Stimulated activated CD8-positive, alpha-beta memory T cell treated with anti-CD3 and anti-CD28 coated beads, Interleukin-4, amount 100 ng/mL, for 48 hours (primary cell): ENCODE data around the gene MAGI2.
"Not testable (repeated sequence)": the region's sequence is repeated elsewhere in the genome, so short reads cannot be mapped to it uniquely, and the experiment has no call there.

Experiments
- DNase-seq: peaks from one replicate; pipeline ENCODE4 v3.0.0-alpha.2; 2020

The MAGI2 gene

GRCh38 chr7:78601728-78602127 lies 851.7 kb downstream of the MAGI2 start:
- DNase-seq: no peak

- no peak for DNase-seq
Observed at GRCh38 chr7:78594156-78594555, 859.3 kb downstream of the MAGI2 start.

DNA sequence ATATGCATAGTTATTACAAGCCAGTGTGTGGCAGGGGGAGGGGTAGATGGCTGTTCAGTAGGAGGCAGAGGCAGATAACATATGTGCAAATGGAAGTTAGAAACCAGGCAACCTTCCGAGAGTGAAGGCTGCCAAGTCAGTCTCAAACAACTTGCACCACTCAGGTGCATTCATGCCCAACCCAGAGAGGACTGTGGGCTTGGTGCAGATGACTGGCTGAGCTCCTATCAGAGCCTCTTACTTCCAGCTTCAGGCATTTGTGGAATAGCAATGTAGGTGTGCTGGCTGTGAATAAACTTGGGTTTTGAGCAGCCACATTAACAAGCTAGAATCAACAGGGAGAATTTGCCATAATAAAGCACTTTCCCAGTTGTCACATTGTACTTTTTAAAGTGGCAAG lies 865.1 kb downstream of the MAGI2 start:
- DNase-seq: no peak

DNA sequence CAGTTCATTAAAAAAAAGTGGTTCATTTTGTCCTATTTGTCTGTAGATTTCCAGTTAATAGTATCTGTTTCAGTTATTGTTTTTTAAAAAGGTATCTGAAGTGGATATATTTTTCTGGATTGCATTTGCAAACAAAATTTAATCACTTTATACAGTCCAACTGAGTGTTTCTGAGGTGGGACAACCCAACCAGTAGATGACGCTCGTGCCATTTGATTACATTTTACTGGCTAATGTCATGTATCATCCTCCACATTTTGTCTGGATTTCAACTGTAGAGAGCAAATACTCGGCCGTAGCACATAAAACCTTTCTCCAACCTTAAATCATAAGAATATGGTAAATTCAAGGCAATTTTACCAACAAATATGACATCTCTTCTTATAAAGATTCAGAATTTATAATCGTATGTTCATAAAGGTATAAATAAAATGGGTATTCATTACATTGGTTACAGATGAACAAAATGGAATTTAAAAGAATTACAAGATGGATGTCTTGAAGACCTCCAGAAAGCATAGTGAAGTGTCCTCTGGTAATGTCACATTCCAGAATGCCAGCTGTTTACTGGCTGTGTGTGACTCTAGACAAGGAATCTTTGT lies 865.9 kb downstream of the MAGI2 start:
- no peak for DNase-seq

GRCh38 chr7:78585980-78586379 lies 867.5 kb downstream of the MAGI2 start:
- no peak for DNase-seq

DNA sequence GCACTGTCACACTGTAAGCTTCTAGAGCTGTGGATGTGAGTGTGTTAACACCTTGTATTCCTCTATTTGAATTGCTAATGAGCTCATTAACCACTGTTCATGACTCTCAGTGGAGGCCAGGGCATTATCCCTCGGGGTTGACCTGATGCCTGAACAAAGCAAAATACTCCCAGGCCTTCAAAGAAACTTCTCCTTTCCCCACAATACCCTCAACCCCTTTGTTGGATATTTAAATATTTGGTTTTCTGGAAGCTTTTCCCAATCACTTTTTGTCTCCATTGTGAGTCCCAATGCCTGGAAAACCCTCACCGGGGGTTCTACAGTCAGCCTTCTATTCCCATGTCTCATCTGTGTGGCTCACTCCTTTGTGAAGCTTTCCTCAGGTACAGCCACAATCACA lies 874.8 kb downstream of the MAGI2 start:
- DNase-seq: no peak

GRCh38 chr7:78577174-78577952 lies 876.1 kb downstream of the MAGI2 start:
- not testable (repeated sequence) for DNase-seq

- DNase-seq: no peak
Observed at GRCh38 chr7:78576236-78576635, 877.2 kb downstream of the MAGI2 start.

- DNase-seq: no peak
Observed at GRCh38 chr7:78571292-78571691, 882.2 kb downstream of the MAGI2 start.

- DNase-seq: no peak
Observed at GRCh38 chr7:78568690-78569089, 884.8 kb downstream of the MAGI2 start.

- DNase-seq: no peak
Observed at GRCh38 chr7:78567836-78568235, 885.6 kb downstream of the MAGI2 start.

DNA sequence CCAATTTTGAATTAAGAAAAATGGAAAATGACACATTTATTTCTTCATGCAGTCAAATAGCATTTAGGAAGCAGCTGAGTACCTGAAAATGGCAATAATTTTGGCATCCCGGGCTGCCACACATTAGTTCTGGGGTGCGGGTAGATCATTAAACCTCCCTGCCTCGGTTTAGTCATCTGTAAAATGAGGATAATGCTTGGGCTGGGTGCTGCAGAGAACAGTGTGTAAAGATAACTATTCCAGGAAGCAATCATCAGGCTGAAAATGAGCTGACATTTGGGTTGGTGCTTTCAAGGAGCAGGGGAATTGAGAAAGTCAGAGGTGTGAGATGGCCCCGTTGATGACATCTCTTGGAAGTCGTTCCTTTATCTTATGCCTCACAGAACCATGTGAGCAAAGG lies 887.7 kb downstream of the MAGI2 start:
- no peak for DNase-seq

DNA sequence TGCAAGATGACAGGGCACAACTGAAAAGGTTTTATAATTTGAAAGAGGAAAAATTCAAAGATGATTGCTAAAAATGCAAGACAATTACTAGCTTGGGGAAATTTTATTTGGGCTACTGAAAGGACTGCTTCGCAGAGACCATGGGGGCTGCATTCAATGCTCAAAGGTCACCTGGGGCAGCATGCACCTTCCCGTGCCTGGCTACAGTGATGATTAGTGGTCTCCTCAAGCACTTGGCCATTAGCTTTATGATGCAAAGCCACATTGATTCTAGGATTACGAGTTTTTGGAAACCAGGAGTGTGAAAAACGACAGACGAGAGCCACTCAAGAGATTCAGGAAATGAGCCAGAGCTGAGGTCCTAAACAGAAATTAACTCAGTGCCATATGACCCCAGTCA lies 890.3 kb downstream of the MAGI2 start:
- DNase-seq: no peak

DNA sequence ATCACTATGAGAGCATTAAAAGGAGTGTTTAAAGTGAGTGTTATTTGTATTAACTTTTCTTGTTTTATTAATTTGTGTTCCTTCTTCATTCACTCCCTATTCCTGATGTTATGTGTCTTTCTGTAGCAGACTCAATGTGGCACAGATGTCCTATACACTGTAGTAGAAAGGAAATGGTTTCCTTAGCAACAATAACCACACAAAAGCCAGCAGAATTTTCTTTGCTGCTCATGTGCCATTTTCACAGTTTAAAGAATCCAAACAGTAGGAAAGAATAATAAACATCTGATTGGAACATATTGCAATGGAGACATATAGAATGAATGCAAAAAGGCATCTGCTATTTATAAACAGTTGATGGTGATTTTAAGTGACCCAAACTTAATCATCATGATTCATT lies 891.3 kb downstream of the MAGI2 start:
- DNase-seq: no peak

DNA sequence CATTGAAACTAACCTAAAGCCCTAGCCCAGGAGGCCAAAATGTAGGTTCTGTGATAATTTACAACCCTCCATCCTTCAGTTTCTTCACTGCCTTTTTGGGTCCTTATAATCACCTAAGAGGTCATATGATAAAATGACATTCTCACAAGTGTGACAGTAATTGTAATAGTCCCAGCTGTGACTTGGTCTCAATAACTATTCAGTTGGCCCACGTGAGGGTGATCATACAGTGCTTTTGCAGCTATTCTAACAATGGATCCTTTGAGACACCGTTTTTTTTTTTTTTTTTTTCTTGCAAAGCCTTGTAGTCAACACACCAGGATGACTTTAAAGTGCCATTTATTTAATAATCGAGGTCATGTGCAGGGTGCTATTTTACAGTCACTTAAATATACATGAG lies 894.9 kb downstream of the MAGI2 start:
- no peak for DNase-seq

DNA sequence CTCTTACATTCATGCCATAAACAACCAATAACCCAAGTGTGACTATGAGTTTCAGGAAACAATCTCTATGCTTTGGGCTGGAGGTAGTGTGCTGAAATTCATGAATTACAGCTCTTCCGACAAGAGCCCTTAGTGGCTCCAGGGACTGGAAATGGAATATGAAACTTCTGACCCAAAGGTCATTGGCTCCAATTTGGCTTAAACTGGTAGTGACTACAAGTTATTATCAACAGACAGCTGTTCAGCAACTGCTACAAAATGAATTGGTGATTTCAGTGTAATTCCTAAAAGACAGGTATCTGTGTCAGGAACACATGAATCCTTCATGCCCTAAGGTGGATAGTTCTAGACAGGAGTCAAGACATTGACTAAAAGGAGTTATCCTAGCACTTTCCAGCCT lies 909.5 kb downstream of the MAGI2 start:
- DNase-seq: no peak

- DNase-seq: no peak
Observed at GRCh38 chr7:78542981-78543380, 910.5 kb downstream of the MAGI2 start.

- DNase-seq: no peak
Observed at GRCh38 chr7:78542541-78542940, 910.9 kb downstream of the MAGI2 start.

DNA sequence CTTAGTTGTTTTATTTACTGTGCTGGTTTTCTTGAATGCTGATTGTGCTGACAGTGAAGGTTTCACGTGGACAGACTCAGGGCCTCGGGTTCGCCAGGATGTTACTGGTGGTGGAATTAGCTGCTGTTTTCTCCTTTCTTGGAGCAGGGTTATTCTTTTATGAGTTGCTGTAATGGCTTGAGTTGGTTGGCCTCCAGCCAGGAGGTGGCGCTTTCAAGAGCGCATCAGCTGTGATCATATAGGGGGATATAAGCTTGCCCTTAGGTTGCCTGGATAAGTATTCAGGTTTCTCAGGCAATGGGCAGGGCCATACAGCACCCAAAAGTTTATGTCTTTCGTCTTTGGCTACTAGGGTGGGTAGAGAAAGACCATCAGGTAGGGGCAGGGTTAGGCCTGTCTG lies 913.6 kb downstream of the MAGI2 start:
- DNase-seq: no peak

GRCh38 chr7:78535655-78536054 lies 917.8 kb downstream of the MAGI2 start:
- DNase-seq: no peak

- DNase-seq: no peak
Observed at GRCh38 chr7:78530351-78530750, 923.1 kb downstream of the MAGI2 start.

DNA sequence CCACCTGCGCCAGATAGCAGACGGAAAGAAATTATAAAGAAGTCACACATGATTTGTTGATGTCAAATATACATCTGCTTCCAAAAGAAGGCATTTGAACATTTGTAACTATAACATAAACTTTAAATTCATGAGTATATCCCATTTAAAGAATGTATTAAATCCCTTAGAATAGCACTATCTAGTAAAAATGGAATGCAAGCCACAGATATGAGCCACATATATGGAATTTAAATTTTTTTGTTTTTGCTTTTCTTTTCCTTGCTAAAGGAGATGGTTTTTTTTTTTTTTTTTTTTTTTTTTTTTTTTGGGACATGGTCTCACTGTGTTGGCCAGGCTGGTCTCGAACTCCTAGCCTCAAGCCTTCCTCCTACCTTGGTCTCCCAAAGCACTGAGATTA lies 924.1 kb downstream of the MAGI2 start:
- no peak for DNase-seq

DNA sequence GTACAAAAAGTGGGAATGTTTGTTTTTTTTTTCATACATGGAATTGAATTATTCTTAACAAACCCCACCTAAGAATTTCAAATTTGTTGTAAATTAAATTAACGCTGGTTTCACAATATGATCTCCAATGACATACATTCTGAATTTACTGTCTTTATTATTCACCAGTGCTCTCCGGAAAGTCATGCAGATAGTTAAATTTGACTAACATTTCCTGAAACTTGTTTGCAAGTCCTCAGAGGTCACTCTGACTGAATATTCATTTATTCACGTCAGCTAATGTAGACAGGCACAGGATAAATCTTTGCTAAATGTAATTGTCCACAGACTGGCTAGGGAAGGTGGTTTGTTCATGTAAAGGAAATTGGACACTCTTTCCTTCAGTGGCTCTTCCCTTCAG lies 924.5 kb downstream of the MAGI2 start:
- no peak for DNase-seq

DNA sequence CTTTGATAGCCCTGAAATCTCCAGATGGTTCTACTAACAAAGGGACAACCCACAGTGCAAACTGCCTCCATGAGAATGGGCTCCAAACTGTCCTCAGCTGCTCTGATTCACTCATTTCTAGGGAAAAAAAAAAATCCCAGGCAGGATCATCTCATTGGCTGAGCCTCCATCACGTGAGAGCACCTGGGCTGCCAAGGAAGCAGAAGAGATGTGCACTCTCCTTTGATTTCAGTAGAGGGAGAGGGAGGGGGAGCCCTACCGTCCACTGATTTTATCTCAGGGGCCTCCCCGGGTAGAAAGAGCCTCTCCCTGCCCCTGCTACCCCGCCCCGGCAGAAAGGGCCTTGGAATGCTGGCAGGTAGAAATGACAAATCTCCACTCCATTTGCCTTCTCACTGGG lies 929.5 kb downstream of the MAGI2 start:
- no peak for DNase-seq

- DNase-seq: no peak
Observed at GRCh38 chr7:78521961-78522360, 931.5 kb downstream of the MAGI2 start.
